Erythroblast (primary cell): ENCODE measurements around the gene MYO16.

ENCODE experiments used
- GATA1 ChIP-seq: IDR thresholded peaks from 2 replicates; pipeline ENCODE4 v1.6.1; 2011; ENCODE audit warnings: low read depth, mild to moderate bottlenecking, control low read depth, low read length, moderate library complexity
- POLR2A ChIP-seq: IDR thresholded peaks from 2 replicates; pipeline ENCODE4 v1.6.1; 2011; ENCODE audit warnings: mild to moderate bottlenecking, low read length

DNA sequence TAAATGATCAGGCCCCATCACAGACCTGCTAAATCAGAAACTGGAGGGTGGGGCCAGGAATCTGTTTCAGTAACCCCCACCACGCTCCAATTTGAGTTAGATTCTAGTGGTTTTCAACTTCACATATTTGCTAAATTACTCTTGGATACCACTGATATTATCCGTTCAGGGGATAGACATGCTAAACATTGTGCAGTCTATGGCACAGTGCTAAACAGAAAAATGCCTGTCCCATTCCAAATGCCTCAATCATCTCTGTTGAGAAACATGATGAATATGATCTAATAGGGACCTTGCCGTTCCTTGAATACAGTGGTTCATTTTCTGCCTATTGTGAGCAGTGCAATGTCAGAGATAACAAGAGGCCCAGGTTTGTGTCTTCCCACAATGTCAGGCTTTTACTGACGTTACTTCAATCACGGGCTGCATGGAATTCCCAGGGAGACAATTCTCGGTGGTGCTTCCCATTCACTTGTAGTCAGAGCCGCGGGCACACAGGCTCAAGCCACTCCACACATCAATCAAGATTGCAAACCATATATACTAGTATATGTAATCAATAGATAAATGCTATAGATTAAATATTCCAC, 52.7 kb downstream of the MYO16 start:
- no peak for TF ChIP-seq POLR2A
- no peak for TF ChIP-seq GATA1
